Activated T-cell treated with anti-CD3 and anti-CD28 coated beads for 1 hour (primary cell): ENCODE data around the gene UCK1.

Experiments
- DNase-seq: peaks from one replicate; pipeline ENCODE4 v3.0.0-alpha.2; 2020; ENCODE audit warnings: low read depth

UCK1 gene

GRCh38 chr9:131496844-131497405 lies 34.1 kb downstream of the UCK1 start:
- no peak for DNase-seq

- DNase-seq, result no peak
These were observed 35.3 kb downstream of the UCK1 start for GRCh38 chr9:131495785-131496184.

DNA sequence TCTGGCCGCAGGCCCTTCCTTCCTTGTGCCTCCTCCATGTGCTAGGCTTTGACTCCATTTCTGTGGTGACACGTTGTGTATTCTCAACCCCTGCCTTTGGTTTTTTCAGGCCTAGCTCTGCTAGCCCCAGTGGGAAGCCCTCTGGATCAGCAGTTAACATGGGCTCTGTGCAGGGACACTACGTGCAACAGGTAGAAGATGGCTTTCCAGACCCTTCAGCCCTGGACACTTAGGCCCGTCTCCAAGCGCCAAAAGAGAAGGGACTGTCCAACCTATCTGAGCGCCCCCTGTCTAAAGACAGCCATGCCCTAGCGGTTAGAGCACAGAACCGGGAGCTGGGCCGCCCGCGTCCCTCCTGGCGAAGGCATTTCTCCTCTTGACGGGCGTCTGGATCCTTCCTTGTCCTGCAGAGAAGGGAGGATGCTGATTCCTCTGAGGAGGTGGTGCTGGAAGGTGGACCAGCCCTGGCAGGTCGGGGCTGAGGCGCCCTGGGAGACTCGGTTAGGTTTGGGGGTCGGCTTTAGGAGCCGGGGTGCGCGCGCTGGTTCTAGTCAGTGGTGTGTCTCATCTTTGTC lies 36.7 kb downstream of the UCK1 start:
- DNase-seq, result no peak

- DNase-seq, result no peak
These were observed 39.0 kb downstream of the UCK1 start for GRCh38 chr9:131492070-131492469.

GRCh38 chr9:131491001-131491710 lies 39.9 kb downstream of the UCK1 start:
- DNase-seq, result no peak

DNA sequence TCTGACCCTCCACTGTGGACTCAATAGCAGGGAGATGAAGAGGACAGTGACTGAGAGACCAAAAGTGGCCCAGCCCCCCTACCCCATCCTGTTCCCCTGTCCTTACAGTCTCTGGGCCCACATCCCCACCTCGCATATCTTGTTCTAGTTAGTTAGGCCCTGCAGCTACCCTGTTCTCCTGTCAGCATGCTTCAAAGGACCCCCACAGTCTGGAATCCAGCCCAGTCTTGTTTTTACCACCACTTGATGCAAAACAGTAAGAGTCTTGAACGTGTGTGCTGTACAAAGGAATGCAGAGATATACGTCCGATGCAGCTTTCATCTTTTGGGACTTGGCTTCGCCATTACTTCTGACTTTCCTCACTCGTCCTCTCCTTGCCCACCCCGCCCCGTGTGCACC lies 40.5 kb downstream of the UCK1 start:
- no peak for DNase-seq

- DNase-seq, result no peak
These were observed 43.4 kb downstream of the UCK1 start for GRCh38 chr9:131487621-131488031.

DNA sequence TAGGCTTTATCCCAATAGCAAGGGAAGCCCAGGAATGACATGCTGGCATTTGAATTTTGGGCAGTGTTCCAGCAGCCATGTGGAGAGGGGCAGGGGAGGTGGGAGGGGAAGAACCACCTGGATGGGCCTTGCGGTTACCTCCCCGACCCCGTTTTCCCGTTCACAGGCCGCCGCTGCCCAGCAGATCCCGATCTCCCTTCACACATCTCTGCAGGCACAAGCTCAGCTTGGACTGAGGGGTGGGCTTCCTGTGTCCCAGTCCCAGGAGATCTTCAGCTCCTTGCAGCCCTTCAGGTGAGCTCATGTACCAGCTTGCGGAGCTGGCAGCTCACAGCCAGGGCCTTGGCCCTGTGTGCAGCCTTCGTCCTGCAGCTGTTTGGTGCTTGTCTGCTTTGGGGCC lies 44.1 kb downstream of the UCK1 start:
- DNase-seq, result no peak

- no peak for DNase-seq
These were observed 45.2 kb downstream of the UCK1 start for GRCh38 chr9:131485728-131486422.

- no peak for DNase-seq
These were observed 45.9 kb downstream of the UCK1 start for GRCh38 chr9:131485206-131485605.

DNA sequence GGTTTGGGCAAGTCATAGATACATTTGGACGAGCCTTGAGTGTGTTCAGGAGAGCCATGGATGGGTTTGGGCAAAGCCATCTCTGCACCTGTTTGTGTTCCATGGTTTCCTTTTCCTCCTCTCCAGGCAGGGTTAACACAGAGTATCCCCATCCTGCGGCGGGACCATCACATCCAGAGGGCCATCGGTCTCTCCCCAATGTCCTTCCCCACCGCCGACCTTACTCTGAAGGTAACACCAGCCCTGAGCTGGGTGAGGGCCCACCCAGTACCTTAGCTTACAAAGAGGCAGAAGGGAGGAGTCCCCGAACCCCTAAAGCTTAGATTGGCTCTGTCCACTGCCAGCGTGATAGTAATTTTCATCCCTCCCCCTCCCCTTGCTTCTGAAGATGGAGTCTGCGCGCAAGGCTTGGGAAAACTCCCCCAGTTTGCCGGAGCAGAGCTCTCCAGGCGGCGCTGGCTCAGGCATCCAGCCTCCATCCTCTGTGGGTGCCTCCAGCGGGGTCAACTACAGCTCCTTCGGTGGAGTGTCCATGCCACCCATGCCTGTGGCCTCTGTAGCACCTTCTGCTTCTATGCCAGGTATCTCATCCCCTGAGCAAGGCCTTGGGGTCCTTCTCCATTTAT lies 46.4 kb downstream of the UCK1 start:
- no peak for DNase-seq

GRCh38 chr9:131484051-131484445 lies 47.0 kb downstream of the UCK1 start:
- no peak for DNase-seq

DNA sequence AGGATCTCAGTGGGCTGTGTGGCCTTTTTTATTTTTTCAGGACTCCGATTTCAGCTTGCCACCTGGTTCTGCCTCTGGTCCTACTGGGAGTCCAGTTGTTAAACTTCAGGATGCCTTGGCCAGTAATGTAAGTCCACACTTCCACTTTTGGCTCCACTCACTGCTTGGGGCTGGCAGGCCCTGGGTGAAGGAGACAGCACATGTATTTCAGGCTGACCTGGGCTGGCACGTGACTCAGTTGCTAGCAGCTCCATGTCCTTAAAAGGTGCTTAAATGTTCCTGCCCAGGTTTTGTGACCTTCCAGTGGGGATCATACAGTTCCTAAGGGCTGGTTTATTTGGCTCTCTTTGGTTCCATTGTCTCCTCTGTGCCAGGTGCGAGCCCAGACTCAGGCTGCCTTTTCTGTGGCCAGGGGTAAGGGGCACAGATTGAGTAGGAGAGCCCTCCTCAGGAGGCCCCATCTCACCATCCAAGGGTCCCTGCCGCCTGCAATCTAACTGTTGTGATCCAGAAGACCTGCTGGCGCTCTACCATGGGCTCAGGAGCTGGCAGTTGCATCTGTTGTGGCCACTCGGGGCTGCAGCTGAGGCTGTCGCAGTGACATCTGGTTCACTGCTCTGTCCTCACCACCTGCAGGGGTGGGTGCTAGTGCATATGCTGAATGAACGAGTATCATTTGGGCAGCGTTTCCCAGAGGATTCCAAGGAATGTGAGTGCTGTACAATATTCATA lies 47.6 kb downstream of the UCK1 start:
- DNase-seq, result no peak

- DNase-seq, result no peak
These were observed 48.6 kb downstream of the UCK1 start for GRCh38 chr9:131482343-131483006.

- DNase-seq, result no peak
These were observed 49.4 kb downstream of the UCK1 start for GRCh38 chr9:131481441-131482342.

DNA sequence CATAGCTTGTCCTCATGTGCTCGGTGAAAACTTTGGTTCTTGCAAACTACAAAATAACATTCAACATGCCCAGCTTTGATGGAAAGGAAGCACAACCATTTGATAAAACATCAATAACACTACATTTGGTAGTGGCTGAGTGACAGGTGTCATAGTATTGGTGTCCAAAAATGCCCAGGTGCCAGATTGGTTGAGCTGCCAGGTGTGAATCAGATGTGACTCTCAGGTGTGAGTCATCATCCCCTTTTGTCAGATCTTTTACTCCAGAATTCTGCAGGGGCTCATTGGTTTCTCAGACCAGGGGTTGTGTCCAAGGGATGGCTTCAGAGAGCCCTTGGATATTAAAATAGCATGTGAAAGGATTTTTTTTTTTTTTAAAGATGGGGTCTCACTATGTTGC lies 50.8 kb downstream of the UCK1 start:
- DNase-seq, result no peak

DNA sequence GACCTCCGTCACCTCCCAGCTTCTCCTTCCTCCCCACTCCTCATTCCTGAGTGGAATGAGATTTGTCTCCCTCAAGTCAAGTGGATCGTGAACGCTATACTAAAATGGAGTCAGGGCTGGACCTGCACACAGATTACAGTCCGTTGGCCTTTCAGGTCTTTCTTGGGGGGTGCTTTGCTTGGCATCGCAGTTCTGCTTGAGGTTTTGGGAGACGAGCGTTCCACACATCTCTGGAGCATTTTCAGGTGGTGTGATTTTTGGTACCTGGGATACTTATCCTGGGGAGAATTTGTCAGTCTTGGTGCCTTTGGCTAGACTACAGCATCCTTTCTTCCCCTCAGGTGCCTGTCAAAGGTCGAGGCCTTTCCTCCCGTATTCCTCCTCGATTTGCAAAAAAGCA lies 52.2 kb downstream of the UCK1 start:
- DNase-seq, result no peak

DNA sequence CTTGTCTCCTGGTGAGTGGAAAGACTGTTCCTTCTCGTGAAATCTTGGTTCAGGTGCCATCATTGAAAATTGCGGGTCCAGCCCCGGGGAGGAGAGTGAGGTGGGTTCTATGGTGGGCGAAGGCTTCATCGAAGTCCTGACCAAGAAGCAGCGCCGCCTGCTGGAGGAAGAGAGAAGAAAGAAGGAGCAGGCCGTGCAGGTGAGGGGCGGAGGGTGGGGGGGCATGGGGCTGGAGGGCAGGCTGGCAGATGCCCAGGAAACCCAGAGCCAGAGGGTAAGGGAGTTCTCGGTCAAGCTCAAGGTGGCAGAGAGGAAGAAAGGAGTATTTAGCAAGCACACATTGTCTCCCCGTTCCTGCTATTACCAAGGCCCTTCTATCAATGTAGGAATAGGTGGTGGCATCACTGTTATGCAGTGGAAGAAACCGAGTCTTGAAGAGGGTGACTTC lies 52.6 kb downstream of the UCK1 start:
- peak; percentile 59 for DNase-seq

DNA sequence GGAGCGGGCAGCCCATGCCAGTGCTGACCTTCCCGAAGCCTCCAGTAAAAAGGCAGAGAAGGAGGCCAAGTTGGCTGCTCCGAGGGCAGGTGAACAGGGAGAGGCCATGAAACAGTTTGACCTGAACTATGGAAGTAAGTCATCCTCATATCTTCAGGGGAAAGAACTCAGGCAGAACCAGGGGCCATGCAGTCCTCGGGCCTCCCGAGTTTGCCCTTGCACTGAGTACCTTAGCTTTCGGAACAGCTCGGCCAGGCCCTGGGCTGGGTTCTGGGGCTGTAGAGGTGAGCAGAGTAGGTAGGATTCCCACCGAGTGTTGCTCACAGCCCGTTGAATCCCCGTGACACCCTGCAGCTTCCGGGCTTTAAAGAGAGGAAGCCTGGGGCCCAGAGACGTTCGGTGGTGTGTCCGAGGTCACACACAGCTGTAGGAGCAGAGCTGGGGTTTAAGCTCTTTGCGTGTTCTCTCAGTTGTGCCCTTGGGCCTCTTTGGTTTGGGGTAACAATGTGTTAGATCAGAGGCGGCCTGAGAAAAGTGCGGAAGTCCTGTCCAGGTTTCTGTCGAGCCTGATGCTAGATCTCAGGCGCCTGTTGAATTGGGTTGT lies 53.1 kb downstream of the UCK1 start:
- no peak for DNase-seq

DNA sequence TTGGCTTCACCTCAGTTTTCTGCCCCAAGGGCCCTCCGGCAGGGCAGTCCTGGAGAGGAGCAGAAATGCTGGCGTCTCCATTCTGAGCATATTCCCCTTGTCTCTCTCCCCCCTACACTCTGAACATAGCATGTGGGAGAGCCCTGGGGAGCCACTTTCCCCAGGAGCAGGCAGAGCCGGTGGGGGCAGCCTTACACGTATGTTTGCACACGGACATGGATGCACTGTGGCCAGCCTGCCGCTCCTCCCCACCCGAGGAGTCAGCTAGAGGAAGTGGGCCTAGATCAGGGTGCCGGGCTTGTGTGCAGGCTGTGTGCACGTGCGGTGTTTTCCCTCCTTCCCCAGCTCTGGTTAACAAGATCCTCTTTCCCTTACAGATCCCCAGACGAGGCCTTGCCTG lies 53.7 kb downstream of the UCK1 start:
- no peak for DNase-seq
